NCI-H524 (cell line): ENCODE results near the gene SERINC1.
A peak's percentile ranks its signal among the peaks of the same experiment; 100 is the strongest.
"Not testable (repeated sequence)": the region's sequence is repeated elsewhere in the genome, so short reads cannot be mapped to it uniquely, and the experiment has no call there.

Source experiments
- DNase-seq, 2 experiments: peaks; one replicate each; lab custom pipeline; 2025; lab: John Stamatoyannopoulos, UW

Gene SERINC1

DNA sequence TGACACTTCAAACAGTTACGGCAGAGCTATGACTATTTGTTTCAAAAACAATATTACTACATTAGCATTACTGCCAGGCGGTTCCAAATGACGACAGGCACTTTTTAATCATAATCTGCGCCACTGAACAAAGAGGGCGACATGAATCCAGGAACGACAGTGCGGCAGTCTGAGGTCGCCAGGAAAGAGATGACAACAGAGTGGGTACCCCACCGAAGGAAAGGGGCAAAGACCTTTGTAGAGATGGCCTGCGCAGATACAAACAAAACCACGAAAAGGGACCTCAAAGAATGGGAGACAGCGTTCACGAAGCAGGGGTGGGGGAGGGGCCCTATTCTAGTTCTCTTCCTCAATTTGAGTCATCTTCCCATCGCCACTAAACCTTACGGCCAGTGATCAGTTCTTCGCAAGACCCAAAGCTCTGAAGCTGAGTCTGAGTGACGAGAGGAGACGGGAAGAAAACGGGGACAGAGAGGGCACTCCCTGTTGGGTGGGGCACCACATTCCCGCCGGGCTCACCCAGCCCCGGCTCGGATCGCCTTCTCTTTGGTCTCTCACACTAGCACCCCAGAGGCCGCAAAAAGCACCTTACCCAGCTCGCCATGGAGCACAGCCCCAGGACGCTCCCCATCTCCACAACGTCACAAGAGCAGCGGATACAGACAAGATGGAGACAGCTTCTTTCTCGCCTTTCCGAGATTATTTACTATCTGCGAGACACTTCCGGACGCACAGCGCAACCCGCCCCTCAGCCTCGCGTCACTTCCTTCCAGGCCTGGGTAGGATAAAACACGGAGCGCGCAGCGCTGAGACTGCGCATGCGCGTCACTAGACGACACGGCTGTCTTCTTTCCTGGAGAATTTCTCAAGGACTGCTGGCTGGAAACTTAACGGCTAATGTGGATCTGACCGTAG lies at the start of gene SERINC1:
Gene SERINC1, minus strand, starts transcription at position 701 of the 915 bp plus-strand sequence. Its CDS starts 70 bp downstream, at position 631.
- peak; percentile 84 to 92 for DNase-seq

DNA sequence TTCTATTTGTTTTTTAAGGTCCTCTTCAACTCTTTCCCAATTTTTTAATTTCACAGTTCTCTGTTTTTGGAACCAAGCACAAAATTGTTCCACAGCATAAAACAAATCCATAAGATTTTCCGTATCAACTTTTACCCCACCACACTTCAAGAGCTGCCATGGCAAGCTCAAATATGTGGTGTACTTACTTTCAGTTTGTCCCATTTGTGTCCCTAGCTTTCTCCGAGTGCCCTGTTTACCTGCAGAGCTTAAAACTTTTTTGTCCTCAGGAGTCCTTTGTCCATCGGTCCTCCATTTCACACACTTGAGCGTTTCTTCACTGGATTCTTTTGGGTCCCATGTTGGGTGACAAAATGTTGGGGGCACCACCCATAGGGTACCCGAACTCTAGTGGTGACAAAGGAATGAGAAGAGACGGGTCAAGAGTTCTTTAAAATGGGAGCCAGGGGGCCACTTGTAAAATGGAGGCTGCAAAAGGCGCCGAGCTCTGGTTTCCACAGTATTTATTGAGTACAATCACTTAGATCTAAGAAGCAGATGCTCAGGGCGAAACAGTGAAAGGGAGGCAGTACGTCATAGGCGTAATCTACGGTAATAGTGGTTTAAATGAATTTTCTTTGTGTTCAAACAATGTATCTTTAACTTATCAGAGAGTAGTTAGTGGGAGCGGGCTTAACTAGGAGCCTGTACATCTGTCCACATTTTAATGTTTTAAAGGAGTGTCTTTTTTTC lies 39.8 kb upstream of the SERINC1 start:
- no peak for DNase-seq

GRCh38 chr6:122505170-122505569 lies 33.6 kb upstream of the SERINC1 start:
- not testable (repeated sequence) for DNase-seq

- no peak for DNase-seq
Observed at GRCh38 chr6:122501475-122501874, 29.9 kb upstream of the SERINC1 start.

GRCh38 chr6:122495612-122496011 lies 24.0 kb upstream of the SERINC1 start:
- no peak for DNase-seq

DNA sequence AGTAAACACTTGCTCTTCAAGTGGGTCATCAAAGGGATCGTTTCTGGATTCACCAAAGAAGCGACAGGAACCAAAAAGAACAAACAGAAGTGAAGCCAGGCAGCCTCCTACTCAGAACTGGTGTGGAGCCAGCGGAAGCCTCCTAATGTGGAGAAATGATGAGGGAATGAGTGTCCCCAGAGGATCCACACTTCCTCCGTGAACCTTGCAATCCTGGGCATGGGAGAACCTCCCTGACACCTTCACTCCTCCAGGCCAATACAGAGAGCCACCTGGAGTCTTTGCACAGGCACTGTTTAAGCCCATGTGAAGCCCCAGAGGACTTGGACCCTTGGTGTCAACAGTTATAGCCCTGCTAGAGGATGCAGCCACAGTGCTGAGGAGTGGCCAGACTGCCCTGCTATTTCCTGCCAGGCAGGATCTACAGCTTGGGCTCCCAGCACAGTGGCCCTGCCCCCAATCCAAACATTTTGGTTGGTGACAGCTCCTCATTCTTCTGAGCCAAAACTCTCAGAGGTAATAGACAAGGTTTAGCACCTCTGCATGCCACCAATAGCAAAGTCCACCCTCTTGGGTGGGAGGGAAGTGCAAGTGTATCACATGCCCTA lies 23.2 kb upstream of the SERINC1 start:
- no peak for DNase-seq

DNA sequence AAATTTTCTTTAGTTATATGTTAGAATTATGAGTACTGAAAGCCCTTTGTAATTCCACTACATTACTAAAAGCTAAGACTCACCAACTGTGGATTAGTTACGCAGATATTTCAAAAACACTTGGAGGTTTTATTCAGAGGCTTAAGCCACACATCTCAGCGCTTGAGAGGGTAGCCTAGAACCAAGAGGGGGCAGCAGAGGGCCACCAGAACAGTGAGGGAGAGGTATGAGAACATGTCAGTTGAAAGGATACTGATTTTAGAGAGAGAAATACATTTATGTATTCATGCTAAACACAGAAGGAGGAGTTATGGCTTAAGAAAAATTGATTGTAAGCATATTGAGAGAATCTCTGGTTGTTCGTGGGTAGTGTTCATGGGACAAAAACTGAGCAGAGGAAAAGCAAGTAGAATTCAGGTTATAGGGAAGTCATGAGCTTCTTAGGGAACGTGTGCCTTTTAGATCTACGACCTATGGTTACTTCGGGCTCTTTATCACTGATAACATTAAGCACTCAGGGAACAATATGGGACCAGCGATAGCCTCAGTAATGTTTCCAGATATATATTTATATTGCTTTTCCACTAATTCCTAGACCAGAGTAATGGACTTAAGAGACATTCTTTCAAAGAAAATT lies 20.4 kb upstream of the SERINC1 start:
- DNase-seq, result peak; percentile 66 to 75

DNA sequence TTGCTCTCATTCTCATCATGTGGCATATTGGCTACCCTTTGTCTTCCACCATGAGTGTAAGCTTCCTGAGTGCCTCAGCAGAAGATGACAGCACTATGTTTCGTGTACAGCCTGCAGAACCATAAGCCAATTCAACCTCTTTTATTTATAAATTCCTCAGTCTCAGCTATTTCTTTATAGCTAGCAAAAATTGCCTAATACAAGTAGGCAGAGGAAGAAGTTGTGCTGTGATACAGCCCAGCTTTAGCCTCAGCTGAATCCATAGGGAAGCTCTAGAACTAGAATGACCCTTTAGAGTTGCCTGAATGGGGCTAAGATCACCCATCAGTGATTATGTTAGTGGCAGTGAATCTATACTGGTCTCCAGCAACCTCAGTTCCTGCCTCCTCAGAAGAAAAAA lies 19.0 kb upstream of the SERINC1 start:
- DNase-seq, result no peak

GRCh38 chr6:122484760-122485159 lies 13.2 kb upstream of the SERINC1 start:
- no peak for DNase-seq

- no peak for DNase-seq
Observed at GRCh38 chr6:122482750-122483080, 11.1 kb upstream of the SERINC1 start.

GRCh38 chr6:122476131-122476530 lies 4.5 kb upstream of the SERINC1 start:
- DNase-seq, result peak in 1 of 2 experiments; percentile 38

DNA sequence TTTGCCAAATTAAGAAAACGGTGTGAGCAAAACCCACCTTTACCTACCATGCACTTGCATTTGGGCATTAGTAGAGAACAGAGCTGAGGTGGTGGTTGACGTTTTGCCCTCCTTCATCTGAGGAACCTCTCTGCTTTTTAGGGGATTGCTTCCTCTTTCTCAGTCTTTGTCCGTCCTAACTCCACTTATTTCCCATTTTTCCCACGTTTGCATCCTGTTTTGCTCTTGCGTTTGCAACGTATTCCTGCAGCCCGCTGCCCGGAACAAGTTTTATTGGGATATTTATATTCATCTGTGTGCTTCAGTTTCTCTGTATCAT lies 374 bp upstream of the SERINC1 start:
- DNase-seq, result no peak

GRCh38 chr6:122461885-122462284 lies 9.7 kb downstream of the SERINC1 start:
- no peak for DNase-seq

DNA sequence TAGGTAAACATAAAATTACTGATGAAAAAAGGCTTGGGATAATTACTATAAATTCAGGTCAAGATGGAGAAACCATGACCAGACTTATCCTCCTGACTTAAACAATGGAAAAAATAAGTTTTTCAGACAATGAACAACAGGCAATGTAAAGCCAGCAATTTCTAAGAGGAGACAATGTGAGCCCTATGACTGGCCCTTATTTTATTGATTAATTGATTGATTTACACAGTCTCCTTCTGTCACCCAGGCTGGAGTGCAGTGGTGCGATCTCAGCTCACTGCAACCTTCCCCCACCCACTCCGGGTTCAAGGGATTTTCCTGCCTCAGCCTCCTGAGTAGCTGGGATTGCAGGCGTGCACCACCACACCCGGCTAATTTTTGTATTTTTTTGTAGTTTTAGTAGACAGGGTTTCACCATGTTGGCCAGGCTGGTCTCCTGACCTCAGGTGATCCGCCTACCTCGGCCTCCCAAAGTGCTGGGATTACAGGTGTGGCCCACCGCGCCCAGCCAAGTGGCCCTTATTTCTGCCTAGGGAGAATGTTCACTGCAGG lies 11.7 kb downstream of the SERINC1 start:
- DNase-seq, result not testable (repeated sequence)

DNA sequence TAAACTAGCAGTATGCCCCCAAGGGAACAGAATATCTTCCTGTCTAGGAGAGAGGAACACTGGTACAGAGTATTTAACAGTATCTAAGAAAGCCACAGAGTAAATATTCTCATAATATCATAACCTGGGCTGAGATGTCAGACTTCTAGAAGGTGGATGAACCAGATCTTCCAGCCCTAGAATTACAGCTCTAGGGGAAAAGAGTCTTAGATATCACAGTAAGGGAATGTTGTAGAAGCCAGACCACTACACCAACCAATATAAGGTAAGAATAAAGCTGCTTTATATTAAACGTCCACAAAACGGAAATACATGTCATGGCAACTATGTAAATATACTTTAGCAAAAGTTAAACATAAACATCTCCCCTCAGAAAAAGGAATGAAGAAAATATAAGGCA lies 12.4 kb downstream of the SERINC1 start:
- DNase-seq, result no peak

DNA sequence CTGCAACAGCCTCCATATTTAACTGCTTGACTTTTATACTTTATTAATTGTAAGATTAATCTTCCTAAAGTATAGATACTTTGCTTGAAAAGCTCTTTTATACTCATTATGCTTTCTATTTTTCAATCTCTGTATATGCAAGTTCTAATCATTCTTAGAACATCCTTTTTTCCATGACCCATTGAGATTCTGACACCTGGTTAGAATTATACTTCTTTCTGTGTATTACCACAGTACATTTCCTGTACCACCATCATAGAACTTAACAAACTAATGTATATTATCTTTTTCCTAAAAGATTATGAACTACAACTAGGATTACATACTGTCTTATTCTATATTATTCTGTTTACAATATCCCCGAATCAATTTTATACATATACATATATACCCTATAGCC lies 13.5 kb downstream of the SERINC1 start:
- no peak for DNase-seq

DNA sequence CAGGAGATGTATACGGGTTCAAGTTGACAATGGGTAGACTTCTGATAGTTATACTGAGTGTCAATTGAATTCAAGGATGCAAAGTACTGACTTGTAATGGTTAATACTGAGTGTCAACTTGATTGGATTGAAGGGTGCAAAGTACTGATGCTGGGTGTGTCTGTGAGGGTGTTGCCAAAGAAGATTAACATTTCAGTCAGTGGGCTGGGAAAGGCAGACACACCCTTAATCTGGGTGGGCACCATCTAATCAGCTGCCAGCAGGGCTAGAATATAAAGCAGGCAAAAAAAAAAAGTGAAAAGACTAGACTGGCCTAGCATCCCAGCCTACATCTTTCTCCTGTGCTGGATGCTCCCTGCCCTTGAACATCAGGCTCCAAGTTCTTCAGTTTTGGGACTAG lies 16.5 kb downstream of the SERINC1 start:
- DNase-seq, result not testable (repeated sequence)

- DNase-seq, result no peak
Observed at GRCh38 chr6:122454673-122455072, 16.9 kb downstream of the SERINC1 start.

DNA sequence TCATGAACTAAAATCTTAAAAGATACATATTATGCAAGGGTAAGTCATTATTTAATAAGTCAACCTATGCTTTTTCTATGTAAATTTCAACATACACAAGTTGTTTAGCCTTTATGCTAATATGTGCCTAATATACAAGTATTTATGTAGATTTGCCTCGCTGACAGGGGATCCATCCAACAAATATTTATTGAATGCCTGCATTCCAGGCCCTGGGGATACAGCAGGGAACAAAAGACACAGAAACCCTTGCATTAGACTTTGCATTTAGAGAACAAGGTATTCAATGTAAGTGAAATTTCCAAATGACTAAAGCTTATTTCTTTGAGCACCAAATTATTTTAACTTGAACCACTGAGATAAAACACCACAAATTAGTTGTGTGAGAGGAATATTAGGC lies 19.1 kb downstream of the SERINC1 start:
- DNase-seq, result no peak

DNA sequence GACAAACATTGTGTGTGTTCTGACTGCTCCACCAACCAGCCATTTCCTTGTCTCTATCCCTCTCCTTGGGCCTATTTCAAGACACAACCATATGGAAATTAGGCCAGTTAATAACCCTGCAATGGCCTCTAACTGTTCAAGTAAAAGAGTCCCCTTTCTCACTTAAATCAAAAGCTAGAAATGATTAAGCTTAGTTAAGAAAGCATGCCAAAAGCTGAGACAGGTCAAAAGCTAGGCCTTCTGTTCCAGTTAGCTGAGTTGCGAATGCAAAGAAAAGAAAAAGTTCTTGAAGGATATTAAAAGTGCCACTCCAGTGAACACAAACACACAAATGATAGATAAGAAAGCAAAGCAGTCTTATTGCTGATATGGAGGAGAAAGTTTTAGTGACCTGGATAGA lies 22.5 kb downstream of the SERINC1 start:
- DNase-seq, result no peak

DNA sequence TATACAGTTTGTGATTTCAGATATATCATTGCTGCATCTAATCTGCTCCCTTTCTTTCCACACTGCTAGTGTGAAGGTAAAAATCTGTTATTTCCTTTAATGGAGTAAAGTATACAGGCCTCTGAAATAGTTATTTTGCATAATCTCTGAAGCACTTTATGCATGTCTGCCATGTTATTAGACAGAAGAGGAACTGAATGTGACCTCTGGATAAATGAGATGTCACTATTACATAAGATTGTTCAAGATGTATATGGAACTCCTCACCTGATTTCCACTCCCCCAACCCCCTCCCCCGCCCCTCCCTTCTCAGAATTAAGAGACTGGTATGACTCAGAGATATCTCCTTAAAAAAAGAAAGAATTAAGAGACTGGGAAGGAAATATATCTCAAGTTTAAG lies 26.3 kb downstream of the SERINC1 start:
- DNase-seq, result no peak

- no peak for DNase-seq
Observed at GRCh38 chr6:122438975-122439374, 32.6 kb downstream of the SERINC1 start.
